HG03342 (cell line): ENCODE data around the gene BICC1.

Experiments
- ATAC-seq: cut with Tn5 transposase; IDR thresholded peaks from one replicate; pipeline ENCODE4 v1.9.1; 2021; ENCODE audit warnings: mild to moderate bottlenecking, moderate library complexity; ENCODE audit not compliant: unreplicated experiment

BICC1 gene

DNA sequence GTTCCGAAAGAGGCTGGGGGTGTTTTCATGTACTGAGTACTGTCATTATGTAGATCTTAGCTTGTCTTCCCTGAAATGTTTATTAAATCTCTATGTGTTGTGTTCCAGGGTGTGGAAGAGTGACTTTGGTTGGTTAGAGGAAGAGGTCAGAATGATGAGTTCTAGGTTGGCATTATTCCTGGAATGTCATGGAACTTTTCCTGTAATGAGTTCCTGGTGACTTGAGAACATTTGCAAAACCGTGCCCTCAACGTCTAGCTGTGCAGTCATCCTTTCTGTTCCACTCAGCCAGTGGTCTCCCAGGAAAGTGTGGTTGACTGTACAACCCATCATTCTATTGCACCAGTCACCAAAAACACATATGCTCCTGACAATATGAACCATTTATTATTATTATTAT, 129.6 kb downstream of the BICC1 start:
- ATAC-seq, result no peak

DNA sequence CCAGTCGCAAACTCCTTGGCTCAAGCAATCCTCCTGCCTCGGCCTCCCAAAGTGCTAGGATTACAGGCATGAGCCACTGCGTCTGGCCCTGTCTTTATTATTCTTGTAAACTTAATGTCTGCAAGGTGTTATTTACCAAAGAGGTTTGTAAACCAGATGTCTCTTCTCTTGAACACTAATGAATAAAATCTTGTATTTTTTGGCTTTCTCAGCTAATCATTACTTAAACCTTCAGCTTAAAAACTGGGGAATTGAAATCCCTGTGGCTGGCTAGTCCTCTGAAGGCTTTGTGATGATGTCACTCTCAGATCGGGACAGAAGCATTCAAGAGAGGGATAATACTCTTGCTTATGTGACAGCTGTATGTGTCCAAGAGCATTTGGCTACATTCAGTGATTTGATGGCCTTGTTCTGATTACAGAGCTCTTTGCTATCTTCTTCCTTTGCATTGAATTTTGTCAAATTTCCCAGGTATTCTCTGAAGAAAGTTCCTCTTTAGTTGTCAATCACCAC, 130.3 kb downstream of the BICC1 start:
- no peak for ATAC-seq

DNA sequence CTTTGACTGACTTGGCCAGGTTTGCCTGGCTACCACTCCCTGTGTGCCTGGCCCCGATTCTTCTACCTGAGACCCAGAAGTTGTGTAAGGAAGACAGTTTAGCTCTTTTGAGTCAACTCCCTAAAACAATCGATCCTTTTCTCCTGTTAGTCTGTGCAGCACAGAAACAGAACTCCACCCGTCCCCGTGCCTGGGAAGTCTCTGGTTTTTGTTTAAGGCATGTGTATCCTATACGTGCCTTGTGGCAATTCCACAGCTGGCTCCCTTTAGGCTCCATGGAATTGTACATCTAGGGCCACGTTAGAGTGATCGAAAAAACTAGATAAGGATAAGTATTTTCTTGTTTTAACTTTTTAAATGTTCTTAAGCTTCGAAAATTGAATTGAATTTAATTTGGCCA, 131.6 kb downstream of the BICC1 start:
- no peak for ATAC-seq

DNA sequence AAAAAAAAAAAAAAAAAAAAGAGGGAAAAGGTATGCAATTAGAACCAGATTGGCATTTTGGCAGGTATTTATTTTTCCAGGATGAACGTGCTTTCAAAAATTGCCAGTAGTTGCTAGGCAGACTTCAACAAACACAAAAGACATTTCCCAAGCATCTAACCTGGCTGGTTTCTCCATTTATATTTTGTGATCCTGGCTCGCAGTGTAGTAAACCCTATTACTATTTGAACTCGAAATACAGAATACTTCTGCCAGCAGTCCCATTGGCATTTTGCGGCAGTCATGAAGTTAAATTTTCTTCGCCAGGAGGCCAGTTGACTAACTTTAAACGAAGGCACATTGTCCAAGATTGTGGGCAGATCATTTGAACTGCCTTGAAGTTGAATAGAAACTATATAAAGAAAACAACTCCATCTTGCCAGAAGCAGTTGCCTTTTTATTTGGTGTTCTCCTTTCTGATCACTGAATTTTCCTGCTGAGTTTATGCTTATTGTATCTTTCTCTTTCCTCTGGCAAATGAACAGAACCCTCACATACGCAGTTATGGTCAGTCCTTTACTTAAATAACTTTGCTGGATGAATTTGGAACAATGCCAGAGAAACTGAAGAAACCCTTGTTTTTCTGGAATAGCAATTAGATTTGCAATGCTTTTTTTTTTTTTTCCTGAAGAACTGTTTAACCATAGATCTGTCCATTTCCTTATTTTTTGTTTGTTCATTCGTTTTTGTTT, 132.9 kb downstream of the BICC1 start:
- no peak for ATAC-seq

DNA sequence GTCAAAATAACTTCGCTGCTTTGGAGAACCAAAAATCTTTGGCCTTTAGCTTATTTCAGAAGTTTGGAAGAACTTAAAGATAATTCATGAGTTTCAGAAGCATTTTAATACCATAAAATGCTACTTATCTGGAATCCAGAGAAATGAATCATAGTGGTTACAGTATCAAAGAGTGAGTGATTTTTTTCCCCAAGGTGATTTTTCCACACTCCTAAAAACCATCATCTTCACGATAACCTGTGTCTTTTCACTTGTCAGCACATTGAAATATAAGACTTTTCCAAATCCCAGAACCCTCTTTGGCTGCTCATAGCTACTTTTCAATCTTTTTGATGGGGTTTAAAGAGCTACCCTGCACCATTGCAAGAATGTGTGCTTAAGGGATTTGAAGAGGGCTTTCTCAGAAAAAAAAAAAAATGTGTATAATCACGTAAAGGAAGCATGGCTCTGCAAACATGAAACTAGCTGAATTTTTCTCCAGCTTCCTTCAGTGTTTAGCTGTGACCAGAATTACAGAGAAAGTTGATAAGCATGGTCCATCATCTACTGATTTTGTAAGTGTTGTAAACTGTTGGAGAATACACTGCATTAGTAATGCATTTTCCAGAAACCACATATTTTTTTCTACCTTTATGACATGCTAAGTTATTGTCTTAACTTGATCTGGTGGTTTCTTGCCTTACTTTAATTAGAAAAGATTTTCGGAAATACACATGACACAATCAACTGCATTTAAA, 134.9 kb downstream of the BICC1 start:
- no peak for ATAC-seq

DNA sequence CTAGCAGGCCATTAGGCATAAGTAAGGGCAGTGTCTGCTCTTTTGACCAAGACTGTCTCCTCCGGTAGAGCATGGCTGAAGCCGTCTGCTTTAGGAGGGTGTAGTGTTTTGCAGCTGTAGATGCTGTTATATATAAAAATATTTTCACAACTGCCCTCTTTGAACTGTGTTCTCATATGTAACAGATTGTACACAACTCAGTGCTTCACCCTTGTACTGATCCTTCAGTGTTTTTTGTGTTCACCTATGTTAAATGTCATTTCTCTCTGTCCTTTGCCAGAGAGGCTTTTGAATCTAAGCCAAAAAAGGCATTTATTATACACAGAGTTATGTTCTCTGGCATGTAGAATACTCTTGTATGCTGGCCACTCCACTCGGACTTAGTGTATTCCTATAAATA, 135.5 kb downstream of the BICC1 start:
- ATAC-seq, result no peak

DNA sequence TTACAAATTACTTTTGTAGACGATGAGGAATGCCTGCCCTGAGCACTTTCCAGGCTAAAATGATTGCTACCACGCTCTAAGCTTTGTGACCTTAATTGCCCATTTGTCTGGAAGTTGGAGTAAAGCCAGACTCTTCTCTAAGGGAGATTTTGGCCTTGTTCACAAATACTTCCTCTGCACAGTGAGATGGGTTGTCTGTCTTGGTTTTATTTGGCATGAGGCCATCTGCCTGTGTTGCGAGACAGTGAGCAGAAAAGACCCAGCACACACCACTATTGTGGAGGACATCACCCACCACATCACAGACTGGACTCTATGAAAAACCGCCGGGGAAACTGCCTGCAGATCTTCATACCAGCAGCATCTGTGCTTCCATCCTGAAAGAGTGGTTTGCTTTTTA, 138.4 kb downstream of the BICC1 start:
- no peak for ATAC-seq

DNA sequence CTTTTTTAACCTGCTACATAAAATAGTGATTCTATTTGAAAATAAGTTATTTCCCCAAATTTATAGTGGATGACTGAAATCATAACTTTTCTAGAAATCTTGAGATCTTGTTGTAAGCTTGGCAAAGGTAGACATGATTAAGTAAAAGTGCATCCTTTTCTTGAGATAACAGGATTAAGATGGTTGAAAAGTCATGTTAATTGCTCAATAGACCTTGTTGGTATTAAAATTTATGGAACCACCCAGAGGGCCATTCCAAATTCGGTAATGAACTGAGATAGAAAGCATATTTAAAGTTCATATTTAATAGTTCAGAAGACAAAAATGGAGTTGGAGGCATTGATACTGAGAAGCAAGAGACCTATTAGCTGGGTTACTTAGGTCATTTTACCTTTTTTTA, 139.1 kb downstream of the BICC1 start:
- no peak for ATAC-seq

DNA sequence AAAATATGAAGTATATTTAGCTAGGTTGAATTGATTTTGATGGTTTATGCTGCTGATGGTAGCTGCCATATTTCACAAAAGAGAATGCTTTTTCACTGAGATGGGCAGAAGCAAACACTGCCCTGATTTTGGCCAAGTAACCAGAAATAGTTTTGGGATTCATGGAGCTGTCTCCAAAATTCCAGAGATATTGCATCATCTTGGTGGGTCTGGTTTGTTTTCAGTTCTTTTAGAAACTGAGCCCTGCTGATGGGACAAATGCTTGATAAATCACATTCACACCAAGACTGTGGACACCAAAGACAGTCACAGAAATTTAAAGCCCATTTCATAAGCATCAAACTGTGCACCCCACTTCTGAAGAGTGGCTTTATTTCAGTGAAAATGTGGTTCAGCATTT, 140.5 kb downstream of the BICC1 start:
- no peak for ATAC-seq

DNA sequence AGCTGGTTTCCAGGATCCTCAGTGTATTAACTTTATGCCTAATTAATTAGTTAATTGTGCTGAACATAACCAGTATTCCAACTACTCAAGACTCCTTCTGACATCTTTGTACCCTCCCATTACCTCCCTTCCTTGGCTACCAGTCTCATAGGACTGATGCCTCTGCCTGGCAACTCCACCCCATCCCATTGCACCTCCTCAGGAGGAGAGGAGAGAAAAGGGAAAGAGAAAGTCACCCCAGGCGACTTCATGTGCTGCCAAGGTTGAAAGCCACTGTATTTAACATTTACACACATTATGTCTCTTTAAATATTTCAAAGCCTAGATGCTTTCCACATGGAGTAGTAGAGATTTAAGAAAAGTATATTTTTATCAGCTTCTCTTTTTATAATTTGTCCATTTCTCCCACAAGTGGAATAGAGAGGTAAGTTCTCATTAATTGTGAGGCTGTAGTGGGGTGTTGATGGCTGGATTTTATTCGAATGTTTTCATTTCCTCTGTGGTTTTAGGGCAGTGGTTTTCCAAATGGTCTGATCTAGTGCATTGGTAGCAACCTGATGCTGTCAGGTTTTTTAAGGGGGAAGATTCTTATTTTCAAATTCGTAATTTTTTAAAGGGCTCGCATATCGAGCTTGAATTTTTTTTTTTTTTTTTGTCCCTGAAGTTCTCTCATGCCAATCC, 148.0 kb downstream of the BICC1 start:
- ATAC-seq, result no peak

DNA sequence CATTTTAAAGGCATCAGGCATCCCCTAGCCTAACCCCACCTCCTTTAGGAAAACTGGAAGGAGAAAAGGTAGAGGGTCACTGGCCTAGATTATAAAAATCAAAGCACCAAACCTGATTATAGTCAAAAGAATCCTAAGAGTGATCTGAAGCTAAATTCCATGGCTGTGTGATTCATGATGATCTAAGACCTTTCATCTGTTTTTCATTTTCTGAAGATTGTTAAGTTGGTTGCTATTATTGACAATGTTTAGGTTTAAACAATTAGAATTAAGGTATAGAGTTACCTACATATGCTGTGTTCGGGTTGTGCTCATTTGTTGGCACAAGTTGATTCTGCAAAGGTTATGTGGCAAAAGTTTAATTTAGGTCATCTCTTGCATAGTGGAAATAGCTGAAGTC, 148.7 kb downstream of the BICC1 start:
- ATAC-seq, result no peak

DNA sequence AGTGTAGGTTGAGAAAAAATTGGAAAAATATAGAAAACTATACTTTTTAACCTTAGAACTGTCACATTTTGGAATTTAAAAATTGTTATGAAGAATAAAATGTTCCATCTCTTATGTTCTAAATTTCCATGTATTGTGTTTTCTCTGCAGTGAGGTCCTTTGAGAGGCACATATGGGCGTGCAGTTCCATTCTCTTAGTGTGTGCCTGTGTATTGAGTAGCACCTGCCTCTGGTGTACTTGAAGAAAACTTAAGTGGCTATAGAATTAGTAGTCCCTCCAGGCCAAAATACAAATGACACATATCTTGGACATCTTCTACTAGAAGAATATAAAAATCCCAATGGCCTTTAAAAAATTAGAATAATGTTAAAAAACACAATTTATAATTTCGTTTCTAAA, 149.2 kb downstream of the BICC1 start:
- no peak for ATAC-seq

DNA sequence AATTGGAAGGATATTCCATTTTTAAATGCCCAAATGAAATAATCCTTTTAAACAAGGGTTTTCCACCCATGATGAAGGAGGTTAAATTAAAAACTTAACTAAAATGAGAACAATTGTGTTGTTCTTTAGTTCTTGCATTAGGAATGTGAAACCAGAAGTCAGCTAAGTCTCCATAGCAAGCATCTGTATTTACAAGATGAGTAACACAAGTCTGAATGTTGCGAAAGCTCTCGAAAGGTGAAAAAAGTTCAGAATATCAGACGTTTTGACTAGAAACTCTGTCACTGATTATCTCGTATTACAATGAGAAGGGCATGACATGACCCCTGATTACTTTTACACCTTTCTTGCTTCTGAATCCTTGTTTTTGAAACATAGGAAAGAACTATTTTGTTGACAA, 149.6 kb downstream of the BICC1 start:
- ATAC-seq, result no peak

DNA sequence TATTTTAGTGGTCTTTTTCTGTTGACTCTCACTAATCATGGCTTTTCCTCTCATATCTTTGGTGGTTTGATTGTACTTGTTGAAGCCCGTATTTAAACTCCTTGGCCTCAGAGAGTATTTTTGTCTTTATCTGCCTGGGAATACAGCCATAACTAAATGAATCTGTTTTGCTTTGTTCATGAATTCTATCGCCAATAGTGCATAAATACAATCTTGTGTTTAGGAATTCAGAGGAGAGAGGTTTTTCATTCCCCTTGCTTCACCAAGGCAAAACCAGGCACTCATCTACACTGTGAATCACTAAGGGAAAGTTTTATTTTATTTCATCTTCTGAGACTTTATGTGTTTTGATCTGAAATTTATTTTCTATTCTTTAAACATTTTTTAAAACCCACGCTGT, 152.7 kb downstream of the BICC1 start:
- no peak for ATAC-seq

DNA sequence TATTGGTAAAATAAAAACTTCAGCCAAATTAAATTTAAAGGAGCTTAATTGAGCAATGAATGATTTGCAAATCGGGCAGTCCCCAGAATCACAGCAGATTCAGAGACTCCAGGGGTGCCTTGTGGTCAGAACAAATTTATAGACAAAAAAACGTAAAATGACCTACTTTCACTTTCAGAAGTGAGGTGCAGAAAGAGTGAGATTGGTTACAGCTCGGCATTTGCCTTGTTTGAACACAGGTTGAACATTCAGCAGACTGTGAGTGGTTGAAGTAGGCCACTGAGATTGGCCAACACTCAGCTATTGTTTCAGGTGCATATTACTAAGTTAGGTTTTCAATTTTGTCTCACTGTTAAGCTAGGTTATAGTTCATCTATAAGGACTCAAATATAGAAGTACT, 153.4 kb downstream of the BICC1 start:
- ATAC-seq, result no peak

DNA sequence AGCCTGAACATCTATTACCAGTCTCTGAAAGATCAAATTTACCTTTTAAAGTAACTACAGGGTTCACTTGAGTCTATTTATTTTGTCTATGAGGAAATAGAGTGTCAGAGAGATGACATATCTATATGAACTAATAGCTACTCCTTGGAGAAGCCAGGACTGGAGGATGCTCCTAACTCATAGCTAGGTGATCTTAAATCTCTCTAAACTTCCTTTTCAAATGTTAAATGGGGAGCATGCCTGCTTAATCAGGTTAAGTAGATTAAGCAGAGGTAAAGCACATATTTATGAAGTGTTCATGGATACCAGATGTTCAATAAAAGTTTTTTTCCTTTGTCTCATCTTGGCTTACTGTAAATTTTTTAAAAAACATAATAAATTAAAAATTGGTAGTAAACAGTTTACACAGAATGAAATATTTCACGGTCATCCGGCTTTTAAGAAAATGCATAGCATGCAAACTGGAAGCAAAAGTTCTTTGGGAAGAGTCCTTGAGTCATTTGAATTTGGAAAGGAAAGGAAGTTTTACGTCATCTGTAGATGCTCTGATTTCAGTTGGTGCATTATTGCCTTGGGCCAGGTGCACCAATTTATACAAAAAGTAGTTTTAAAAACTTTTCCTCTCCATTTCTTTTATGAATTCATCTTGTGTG, 155.1 kb downstream of the BICC1 start:
- no peak for ATAC-seq

DNA sequence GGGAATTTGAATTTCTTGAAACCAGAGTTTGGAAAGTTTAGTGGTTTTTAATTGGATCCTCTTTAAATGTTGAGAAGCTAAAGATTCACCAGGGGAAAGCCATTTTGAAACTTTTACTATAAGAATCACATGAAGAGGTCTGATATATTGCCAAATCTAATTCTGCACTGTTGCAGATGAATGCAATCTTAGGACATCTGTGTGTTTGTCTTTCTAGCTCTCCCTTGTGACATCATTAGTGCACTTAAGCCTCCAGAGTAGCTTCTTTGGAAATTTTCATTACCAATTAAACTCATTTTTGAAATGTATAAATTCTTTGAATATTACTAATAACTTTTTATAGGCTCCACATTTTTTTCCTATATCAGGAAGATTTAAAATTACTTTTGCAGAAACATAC, 160.2 kb downstream of the BICC1 start:
- ATAC-seq, result no peak

DNA sequence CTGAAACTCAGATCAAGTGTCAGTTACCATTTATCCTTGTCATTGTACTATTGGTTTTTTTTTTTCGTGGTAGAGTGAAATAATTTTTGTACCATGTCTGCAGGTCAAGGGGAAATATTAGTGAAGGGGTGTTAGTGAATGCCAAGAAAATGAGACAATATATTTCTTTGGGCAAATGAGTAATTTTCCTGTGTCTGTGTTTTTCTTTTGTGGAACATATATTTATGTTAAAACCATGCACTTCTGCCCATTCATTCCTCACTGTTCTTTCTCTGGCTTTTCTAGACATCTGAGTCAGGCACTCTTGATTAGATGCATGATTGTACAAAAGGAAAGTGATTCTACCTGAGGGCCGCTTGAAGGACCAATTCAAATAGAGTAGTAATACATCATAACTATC, 161.6 kb downstream of the BICC1 start:
- ATAC-seq, result no peak

DNA sequence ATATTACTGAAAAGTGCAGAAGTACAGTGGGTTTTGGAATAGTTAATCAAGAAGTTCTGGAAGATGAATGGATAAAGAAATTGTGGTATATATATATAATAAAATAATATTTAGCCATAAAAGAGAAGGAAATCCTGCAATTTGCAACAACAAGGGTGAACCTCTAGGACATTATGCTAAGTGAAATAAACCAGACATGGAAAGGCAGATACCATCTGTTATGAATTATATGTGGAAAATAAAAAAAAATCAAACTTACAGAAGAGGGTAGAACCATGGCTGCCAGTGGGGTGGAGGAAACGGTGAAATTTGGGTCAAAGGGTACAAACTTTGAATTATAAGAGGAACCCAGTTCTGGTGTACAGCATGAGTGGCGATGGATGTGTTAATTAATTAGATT, 162.6 kb downstream of the BICC1 start:
- ATAC-seq, result no peak

DNA sequence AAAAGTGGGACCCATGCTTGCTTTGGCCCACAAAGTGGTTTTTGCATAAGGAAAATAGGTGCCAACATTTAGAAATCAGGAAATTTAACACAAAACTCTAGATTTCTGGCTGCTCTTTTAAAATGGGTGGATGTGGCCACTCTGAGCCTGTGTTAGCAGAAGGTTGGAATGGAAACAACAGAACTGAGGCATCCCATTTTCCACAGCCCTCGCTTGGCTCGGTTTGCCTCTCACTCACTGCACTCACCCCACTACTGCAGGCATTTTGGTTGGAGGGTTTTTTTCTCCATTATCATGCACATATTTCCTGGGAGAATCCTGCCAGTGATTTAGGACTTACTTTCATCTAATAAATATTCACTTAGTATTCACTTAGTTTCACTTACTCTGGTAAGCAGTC, 178.9 kb downstream of the BICC1 start:
- no peak for ATAC-seq

DNA sequence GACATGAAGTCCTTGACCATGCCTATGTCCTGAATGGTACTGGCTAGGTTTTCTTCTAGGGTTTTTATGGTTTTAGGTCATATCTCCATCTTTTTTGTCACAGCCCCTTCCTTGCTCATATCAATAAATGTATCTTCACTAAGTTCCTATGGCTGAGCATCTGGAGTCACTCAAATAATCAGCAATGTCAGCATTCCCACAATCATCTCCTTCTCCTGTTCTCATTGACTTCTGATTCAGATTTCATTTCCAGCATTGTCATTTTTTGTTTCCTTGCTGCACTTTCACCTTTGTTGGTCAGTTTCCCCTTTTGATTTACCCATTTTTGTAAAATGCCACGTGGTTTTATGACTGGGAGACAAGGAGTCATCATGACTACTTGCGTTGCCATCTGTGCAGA, 181.2 kb downstream of the BICC1 start:
- ATAC-seq, result no peak
